H9 (cell line): ENCODE data around the gene MICAL2. TPM values are rescaled to one million over a fixed set of nuclear protein-coding genes. Genes with fewer than 3 reads are reported as not detected.

Source experiments
- DNase-seq: peaks from one replicate; pipeline ENCODE4 v3.0.0-alpha.2; 2017
- H2AFZ ChIP-seq: one replicate; pipeline ENCODE4 v1.6.1; 2013; ENCODE audit warnings: mild to moderate bottlenecking, low read length, control low read depth, moderate library complexity
- H2AK5ac ChIP-seq: 2 replicates; pipeline ENCODE4 v1.6.1; 2013; ENCODE audit warnings: low read length, control low read depth, mixed read lengths; ENCODE audit not compliant: insufficient read length
- H2BK120ac ChIP-seq: one replicate; pipeline ENCODE4 v1.6.1; 2013; ENCODE audit warnings: low read depth, mild to moderate bottlenecking, low read length, control low read depth, inconsistent platforms; ENCODE audit not compliant: poor library complexity, severe bottlenecking
- H2BK12ac ChIP-seq: 2 replicates; pipeline ENCODE4 v1.6.1; 2013; ENCODE audit warnings: low read length, control low read depth, mixed read lengths, low read depth; ENCODE audit not compliant: insufficient read length
- H2BK15ac ChIP-seq: 2 replicates; pipeline ENCODE4 v1.6.1; 2013; ENCODE audit warnings: low read depth, low read length, control low read depth
- H2BK20ac ChIP-seq: one replicate; pipeline ENCODE4 v1.6.1; 2013; ENCODE audit warnings: low read depth, mild to moderate bottlenecking, low read length, control low read depth, inconsistent platforms; ENCODE audit not compliant: poor library complexity, severe bottlenecking
- H2BK5ac ChIP-seq: 2 replicates; pipeline ENCODE4 v1.6.1; 2013; ENCODE audit warnings: low read length, control low read depth, mixed read lengths; ENCODE audit not compliant: insufficient read length
- H3K14ac ChIP-seq: 2 replicates; pipeline ENCODE4 v1.6.1; 2013; ENCODE audit warnings: low read length, control low read depth; ENCODE audit not compliant: insufficient read depth
- H3K18ac ChIP-seq: 2 replicates; pipeline ENCODE4 v1.6.1; 2013; ENCODE audit warnings: low read depth, mild to moderate bottlenecking, mixed read lengths, low read length, control low read depth; ENCODE audit not compliant: insufficient read length
- H3K23ac ChIP-seq: 2 replicates; pipeline ENCODE4 v1.6.1; 2013; ENCODE audit warnings: low read length, control low read depth, mixed read lengths, low read depth; ENCODE audit not compliant: insufficient read length
- H3K23me2 ChIP-seq: 2 replicates; pipeline ENCODE4 v1.6.1; 2013; ENCODE audit warnings: low read depth, mild to moderate bottlenecking, mixed read lengths, low read length, control low read depth; ENCODE audit not compliant: insufficient read length, poor library complexity, severe bottlenecking
- H3K27ac ChIP-seq: 2 replicates; pipeline ENCODE4 v1.5.1; 2013; ENCODE audit warnings: low read length, control low read depth, mixed read lengths, low read depth; ENCODE audit not compliant: insufficient read length
- H3K27me3 ChIP-seq: 2 replicates; pipeline ENCODE4 v1.6.1; 2013; ENCODE audit warnings: low read length, control low read depth, inconsistent platforms; ENCODE audit not compliant: insufficient read depth
- H3K4ac ChIP-seq: 2 replicates; pipeline ENCODE4 v1.6.1; 2013; ENCODE audit warnings: low read depth, mild to moderate bottlenecking, control low read depth, inconsistent platforms, low read length, moderate library complexity
- H3K4me1 ChIP-seq: 2 replicates; pipeline ENCODE4 v1.6.1; 2013; ENCODE audit warnings: low read length, control low read depth, inconsistent platforms; ENCODE audit not compliant: insufficient read depth
- H3K4me2 ChIP-seq: 2 replicates; pipeline ENCODE4 v1.6.1; 2013; ENCODE audit warnings: low read length, control low read depth, mixed read lengths; ENCODE audit not compliant: insufficient read length, insufficient read depth
- H3K56ac ChIP-seq: 2 replicates; pipeline ENCODE4 v1.6.1; 2013; ENCODE audit warnings: low read depth, mild to moderate bottlenecking, mixed read lengths, low read length, control low read depth; ENCODE audit not compliant: insufficient read length
- H3K79me1 ChIP-seq: 2 replicates; pipeline ENCODE4 v1.6.1; 2013; ENCODE audit warnings: low read depth, mild to moderate bottlenecking, moderate library complexity, low read length, control low read depth, inconsistent platforms; ENCODE audit not compliant: insufficient read depth, poor library complexity, severe bottlenecking
- H3K79me2 ChIP-seq: 2 replicates; pipeline ENCODE4 v1.6.1; 2013; ENCODE audit warnings: low read length, control low read depth, inconsistent platforms; ENCODE audit not compliant: insufficient read depth
- H3K9ac ChIP-seq: 2 replicates; pipeline ENCODE4 v1.6.1; 2013; ENCODE audit warnings: low read length, control low read depth, mixed read lengths; ENCODE audit not compliant: insufficient read length; ENCODE audit errors: extremely low read depth
- H3K9me3 ChIP-seq: one replicate; pipeline ENCODE4 v1.6.1; 2013; ENCODE audit warnings: low read depth, low read length, inconsistent platforms; ENCODE audit not compliant: control insufficient read depth
- H3T11ph ChIP-seq: one replicate; pipeline ENCODE4 v1.6.1; 2013; ENCODE audit warnings: mild to moderate bottlenecking, low read length, control low read depth, inconsistent platforms
- H4K20me1 ChIP-seq: one replicate; pipeline ENCODE4 v1.6.1; 2013; ENCODE audit not compliant: control insufficient read depth, insufficient read length, insufficient read depth
- H4K5ac ChIP-seq: 2 replicates; pipeline ENCODE4 v1.6.1; 2013; ENCODE audit warnings: low read depth, mild to moderate bottlenecking, mixed read lengths, low read length, control low read depth; ENCODE audit not compliant: insufficient read length
- H4K8ac ChIP-seq: replicated peaks from 2 replicates; pipeline ENCODE4 v1.6.1; 2013; ENCODE audit warnings: low read length, control low read depth, mixed read lengths, low read depth; ENCODE audit not compliant: insufficient read length
- H4K91ac ChIP-seq: 2 replicates; pipeline ENCODE4 v1.6.1; 2013; ENCODE audit warnings: low read depth, mild to moderate bottlenecking, moderate library complexity, mixed read lengths, low read length, control low read depth; ENCODE audit not compliant: insufficient read length
- H3K27ac Mint-ChIP-seq, 3 experiments: 2 replicates in 2 of 3; 3 replicates in 1 of 3; pipeline ENCODE4 v1.8.0; 2020 to 2021; ENCODE audit warnings: mixed read lengths in 3 of 3, mild to moderate bottlenecking in 1 of 3, moderate library complexity in 1 of 3
- H3K27me3 Mint-ChIP-seq: 2 replicates; pipeline ENCODE4 v1.8.0; 2021; ENCODE audit warnings: low read depth, mild to moderate bottlenecking, moderate library complexity, mixed read lengths
- H3K36me3 Mint-ChIP-seq, 3 experiments: 2 replicates in 2 of 3; 3 replicates in 1 of 3; pipeline ENCODE4 v1.8.0; 2020 to 2021; ENCODE audit warnings: low read depth in 3 of 3, mixed read lengths in 3 of 3; ENCODE audit not compliant: insufficient read depth in 1 of 3
- H3K4me1 Mint-ChIP-seq, 2 experiments: 2 replicates each; pipeline ENCODE4 v1.8.0; 2020; ENCODE audit warnings: mixed read lengths in 2 of 2
- H3K4me3 Mint-ChIP-seq, 2 experiments: 2 replicates in 1 of 2; 3 replicates in 1 of 2; pipeline ENCODE4 v1.8.0; 2020 to 2021; ENCODE audit warnings: mild to moderate bottlenecking in 2 of 2, mixed read lengths in 2 of 2, moderate library complexity in 1 of 2
- H3K9me3 Mint-ChIP-seq, 2 experiments: 2 replicates in 1 of 2; 3 replicates in 1 of 2; pipeline ENCODE4 v1.8.0; 2020; ENCODE audit warnings: mild to moderate bottlenecking in 2 of 2, mixed read lengths in 2 of 2, moderate library complexity in 1 of 2
- WGBS: extraction: QIAGEN DNeasy Blood & Tissue Kit; methylation state at CpG from one replicate; pipeline ENCODE4 v1.1.7; 2013; ENCODE audit warnings: missing lambda C conversion rate, low lambda C conversion rate, mixed read lengths; ENCODE audit not compliant: insufficient read length; ENCODE audit errors: extremely low coverage; 5-methylcytosine and 5-hydroxymethylcytosine counted together
- total RNA-seq: library from RNA; stranded (reverse); gene quantifications from 2 replicates; pipeline ENCODE4 v1.2.1, GENCODE V29; 2021
- TF ChIP-seq, protein P1 (sequence below): fragments of 200-600 bp; sonication (generic); conservative IDR thresholded peaks from 3 replicates; pipeline ENCODE4 v1.8.0; 2021; ENCODE audit warnings: antibody characterized with exemption, mild to moderate bottlenecking

MICAL2 gene
- total RNA-seq, 1 experiment from 2014 or later = 4.7 TPM

- Histone ChIP-seq H3K79me2 (no peaks in the 10 kb centered on the region), H4K5ac (no peak overlapping the region), H3K9me3 (no peaks in the 10 kb centered on the region), H2AK5ac (no peak overlapping the region), H2AFZ (no peak overlapping the region), H2BK5ac (no peak overlapping the region), H4K20me1 (no peaks in the 10 kb centered on the region), H3K27me3 (no peaks in the 10 kb centered on the region), H4K8ac (no peak overlapping the region), H3K27ac (no peak overlapping the region), H2BK120ac (no peak overlapping the region), H3K18ac (no peak overlapping the region), H3T11ph (no peak overlapping the region), H2BK20ac (no peak overlapping the region), H3K4me2 (no peak overlapping the region), H3K9ac (no peak overlapping the region), H3K23ac (no peak overlapping the region), H3K4ac (no peak overlapping the region), H2BK12ac (no peak overlapping the region), H3K4me1 (no peaks in the 10 kb centered on the region), H3K56ac (no peak overlapping the region), H3K23me2 (no peaks in the 10 kb centered on the region), H2BK15ac (no peak overlapping the region), H4K91ac (no peak overlapping the region), H3K79me1 (no peaks in the 10 kb centered on the region), H3K14ac (no peak overlapping the region)
- Mint-ChIP-seq H3K36me3 (peaks cover 0 to 4% (median 0%) of the 10 kb centered on the region in 3 experiments; a peak in 2 of 7 replicates), H3K9me3 (peaks cover 3 to 7% of the 10 kb centered on the region in 2 experiments; a peak in 4 of 5 replicates), H3K27me3 (peaks cover under 1% of the 10 kb centered on the region), H3K4me3 (no peak overlapping the region), H3K4me1 (peaks cover 0 to 7% of the 10 kb centered on the region in 2 experiments; a peak in 1 of 4 replicates), H3K27ac (no peak overlapping the region)
- no peak for DNase-seq
- TF ChIP-seq, protein P1, sequence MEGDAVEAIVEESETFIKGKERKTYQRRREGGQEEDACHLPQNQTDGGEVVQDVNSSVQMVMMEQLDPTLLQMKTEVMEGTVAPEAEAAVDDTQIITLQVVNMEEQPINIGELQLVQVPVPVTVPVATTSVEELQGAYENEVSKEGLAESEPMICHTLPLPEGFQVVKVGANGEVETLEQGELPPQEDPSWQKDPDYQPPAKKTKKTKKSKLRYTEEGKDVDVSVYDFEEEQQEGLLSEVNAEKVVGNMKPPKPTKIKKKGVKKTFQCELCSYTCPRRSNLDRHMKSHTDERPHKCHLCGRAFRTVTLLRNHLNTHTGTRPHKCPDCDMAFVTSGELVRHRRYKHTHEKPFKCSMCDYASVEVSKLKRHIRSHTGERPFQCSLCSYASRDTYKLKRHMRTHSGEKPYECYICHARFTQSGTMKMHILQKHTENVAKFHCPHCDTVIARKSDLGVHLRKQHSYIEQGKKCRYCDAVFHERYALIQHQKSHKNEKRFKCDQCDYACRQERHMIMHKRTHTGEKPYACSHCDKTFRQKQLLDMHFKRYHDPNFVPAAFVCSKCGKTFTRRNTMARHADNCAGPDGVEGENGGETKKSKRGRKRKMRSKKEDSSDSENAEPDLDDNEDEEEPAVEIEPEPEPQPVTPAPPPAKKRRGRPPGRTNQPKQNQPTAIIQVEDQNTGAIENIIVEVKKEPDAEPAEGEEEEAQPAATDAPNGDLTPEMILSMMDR = no peak
- no CpG with 5 or more reads among the region's 3 CpGs for WGBS
These were observed 188.2 kb downstream of the MICAL2 start for GRCh38 chr11:12298610-12299009.
